ENCODE results near the gene MAP4. TPM values are rescaled to one million over a fixed set of nuclear protein-coding genes. Genes with fewer than 3 reads are reported as not detected.
"Not testable (repeated sequence)": the region's sequence is repeated elsewhere in the genome, so short reads cannot be mapped to it uniquely, and the experiment has no call there.

Gene MAP4
- total RNA-seq, 2 donors from 2014 or later = 80.6 to 89.7 TPM

DNA sequence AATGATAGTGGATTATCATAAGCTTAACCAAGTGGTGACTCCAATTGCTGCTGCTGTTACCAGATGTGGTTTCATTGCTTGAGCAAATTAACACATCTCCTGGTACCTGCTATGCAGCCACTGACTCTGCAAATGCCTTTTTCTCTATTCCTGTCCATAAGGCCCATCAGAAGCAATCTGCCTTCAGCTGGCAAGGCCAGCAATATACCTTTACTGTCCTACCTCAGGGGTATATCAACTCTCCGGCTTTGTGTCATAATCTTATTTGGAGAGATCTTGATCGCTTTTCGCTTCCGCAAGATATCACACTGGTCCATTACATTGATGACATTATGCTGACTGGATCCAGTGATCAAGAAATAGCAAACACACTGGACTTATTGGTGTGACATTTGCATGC, 9.4 kb downstream of the MAP4 start:
- ATAC-seq; H3K36me3 Mint-ChIP-seq (ENCODE audit: low read depth): not testable (repeated sequence)

DNA sequence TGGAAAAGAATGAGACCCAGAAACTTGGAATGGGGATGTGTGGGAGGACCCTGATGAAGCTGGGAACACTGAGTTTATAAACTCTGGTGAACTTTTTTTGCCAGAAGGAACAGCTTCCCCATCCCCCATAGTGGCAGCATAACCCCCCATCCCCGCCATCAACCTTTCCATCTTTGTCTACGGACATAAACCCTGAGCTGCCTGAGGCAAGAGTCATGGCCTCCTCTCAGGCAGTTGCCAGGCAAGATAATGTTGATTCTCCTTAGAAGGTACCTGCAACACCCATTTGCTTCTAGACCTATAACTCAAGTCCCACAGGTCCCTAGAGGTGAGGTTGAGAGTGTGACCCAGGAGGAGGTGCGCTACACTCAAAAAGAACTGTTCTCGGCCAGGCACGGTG, 11.5 kb downstream of the MAP4 start:
- Mint-ChIP-seq H3K4me3 (no peak overlapping the region), H3K27ac (no peak overlapping the region), H3K27me3 (no peaks in the 10 kb centered on the region), H3K4me1 (peaks cover 13% of the 10 kb centered on the region), H3K36me3 (ENCODE audit: low read depth) (no peaks in the 10 kb centered on the region)
- H3K9me3 ChIP-seq (ENCODE audit: control insufficient read depth, low read length, poor library complexity, severe bottlenecking) = no peaks in the 10 kb centered on the region
- ATAC-seq = no peak
- no peak for DNase-seq

More for the DNA sequence above, 9.4 kb downstream of the MAP4 start:
- H3K9me3 ChIP-seq (ENCODE audit: control insufficient read depth, low read length, poor library complexity, severe bottlenecking); H3K27ac Mint-ChIP-seq; H3K27me3 Mint-ChIP-seq; H3K4me3 Mint-ChIP-seq; DNase-seq: not testable (repeated sequence)
- H3K4me1 Mint-ChIP-seq = peaks cover 14% of the 10 kb centered on the region

DNA sequence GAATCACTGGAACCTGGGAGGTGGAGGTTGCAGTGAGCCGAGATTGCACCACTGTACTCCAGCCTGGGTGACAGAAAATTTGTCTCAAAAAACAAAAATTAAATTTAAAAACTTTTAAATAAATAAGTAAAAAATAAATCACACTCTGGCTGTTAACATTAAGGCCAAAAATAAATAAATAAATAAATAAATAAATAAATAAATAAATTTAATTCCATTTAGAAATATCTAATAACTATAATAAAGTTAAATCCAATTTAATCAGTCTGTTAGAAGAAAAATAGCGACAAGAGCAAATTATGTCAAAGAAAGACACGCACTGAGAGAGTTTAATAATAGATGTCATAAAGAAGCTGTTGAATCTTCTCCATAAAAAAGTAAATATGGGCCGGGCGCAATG, 13.4 kb downstream of the MAP4 start:
- H3K4me1 Mint-ChIP-seq = peaks cover 11% of the 10 kb centered on the region
- DNase-seq = no peak
- no peaks in the 10 kb centered on the region for H3K36me3 Mint-ChIP-seq (ENCODE audit: low read depth)
- no peak overlapping the region for H3K4me3 Mint-ChIP-seq
- no peaks in the 10 kb centered on the region for H3K9me3 ChIP-seq (ENCODE audit: control insufficient read depth, low read length, poor library complexity, severe bottlenecking)
- ATAC-seq = no peak
- no peak overlapping the region for H3K27ac Mint-ChIP-seq
- no peaks in the 10 kb centered on the region for H3K27me3 Mint-ChIP-seq

DNA sequence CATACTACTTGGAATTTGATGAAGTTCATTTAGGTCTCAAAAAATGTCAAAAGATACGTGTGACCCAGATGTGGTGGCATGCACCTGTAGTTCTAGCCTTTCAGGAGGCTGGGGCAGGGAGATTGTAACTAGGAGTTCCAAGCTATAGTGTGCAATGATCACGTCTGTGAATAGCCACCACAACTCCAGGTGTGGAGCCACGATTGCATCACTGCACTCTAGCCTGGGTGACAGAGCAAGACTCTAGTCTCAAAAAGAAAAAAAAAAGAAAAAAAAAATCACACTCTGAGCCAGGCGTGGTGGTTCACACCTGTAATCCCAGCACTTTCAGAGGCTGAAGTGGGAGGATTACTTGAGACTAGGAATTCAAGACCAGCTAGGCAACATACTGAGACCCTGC, 14.2 kb downstream of the MAP4 start:
- Mint-ChIP-seq H3K4me3 (no peak overlapping the region), H3K36me3 (ENCODE audit: low read depth) (no peaks in the 10 kb centered on the region), H3K27me3 (no peaks in the 10 kb centered on the region), H3K4me1 (peaks cover 16% of the 10 kb centered on the region), H3K27ac (no peak overlapping the region)
- DNase-seq (no peak), ATAC-seq (no peak)
- H3K9me3 ChIP-seq (ENCODE audit: control insufficient read depth, low read length, poor library complexity, severe bottlenecking) = no peaks in the 10 kb centered on the region

DNA sequence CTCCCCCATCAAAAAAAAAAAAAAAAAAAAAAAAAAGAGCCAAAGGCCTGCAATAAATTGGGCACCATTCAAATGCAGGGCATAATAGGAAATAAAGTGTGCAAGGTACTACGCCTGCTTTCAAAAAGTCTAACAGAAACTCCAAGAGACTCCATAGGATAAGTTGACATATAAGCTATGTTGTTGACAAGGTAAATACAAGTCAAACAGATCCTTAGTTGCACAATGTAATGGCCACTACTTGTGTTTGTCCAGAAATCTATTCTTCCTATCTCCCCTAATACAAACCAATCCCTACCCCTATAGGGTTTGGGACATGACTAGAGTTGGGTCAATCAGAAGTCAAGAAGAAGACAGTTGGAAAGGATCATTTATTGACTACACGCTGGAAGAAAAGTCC, 16.0 kb downstream of the MAP4 start:
- Mint-ChIP-seq H3K27me3 (no peaks in the 10 kb centered on the region), H3K4me1 (peaks cover 23% of the 10 kb centered on the region), H3K36me3 (ENCODE audit: low read depth) (peaks cover 5% of the 10 kb centered on the region), H3K4me3 (no peak overlapping the region), H3K27ac (no peak overlapping the region)
- DNase-seq = no peak
- no peaks in the 10 kb centered on the region for H3K9me3 ChIP-seq (ENCODE audit: control insufficient read depth, low read length, poor library complexity, severe bottlenecking)
- ATAC-seq = no peak

DNA sequence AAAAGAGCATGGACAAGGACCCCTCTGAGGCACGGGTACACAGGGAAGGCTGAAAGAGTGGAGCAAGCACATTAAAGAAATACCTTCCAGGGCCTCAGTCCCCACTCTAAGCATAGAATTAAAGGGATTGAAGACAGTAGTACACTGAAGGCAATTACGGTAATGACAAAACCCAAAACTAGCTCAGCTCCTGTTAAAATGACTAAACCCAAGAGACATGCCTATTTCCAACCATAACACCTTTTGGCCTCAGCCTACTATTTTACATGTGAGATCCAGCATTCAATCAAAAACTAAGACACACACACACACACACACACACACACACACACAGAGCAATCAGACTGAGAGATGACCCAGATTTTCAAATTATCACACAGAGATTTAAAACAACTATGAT, 19.8 kb downstream of the MAP4 start:
- Mint-ChIP-seq H3K4me1 (peaks cover 24% of the 10 kb centered on the region), H3K4me3 (no peak overlapping the region), H3K27me3 (no peaks in the 10 kb centered on the region), H3K27ac (peak overlapping the region; percentile 95), H3K36me3 (ENCODE audit: low read depth) (peaks cover 5% of the 10 kb centered on the region)
- H3K9me3 ChIP-seq (ENCODE audit: control insufficient read depth, low read length, poor library complexity, severe bottlenecking) = no peaks in the 10 kb centered on the region
- DNase-seq (no peak), ATAC-seq (no peak)

DNA sequence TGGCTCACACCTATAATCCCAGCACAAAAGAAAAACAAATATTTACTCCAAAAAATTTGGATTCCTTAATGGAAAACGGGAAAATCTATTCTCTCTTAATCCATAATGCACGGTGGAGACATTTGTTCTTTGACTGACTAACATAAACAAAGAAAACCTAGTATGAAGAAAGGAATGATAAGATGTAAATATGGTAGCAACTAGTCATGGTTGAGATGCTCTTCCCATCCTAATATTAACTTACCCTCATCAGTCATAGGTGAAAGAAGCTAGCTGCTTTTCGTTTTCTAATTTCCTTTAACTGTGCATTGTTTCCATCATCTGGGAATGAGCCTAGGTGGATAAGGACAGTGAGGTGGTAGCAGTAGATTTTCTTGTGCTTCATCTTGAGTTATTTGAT, 22.0 kb downstream of the MAP4 start:
- no peak for ATAC-seq
- no peak overlapping the region for H3K27ac Mint-ChIP-seq
- peaks cover 20% of the 10 kb centered on the region for H3K4me1 Mint-ChIP-seq
- H3K27me3 Mint-ChIP-seq = no peaks in the 10 kb centered on the region
- H3K9me3 ChIP-seq (ENCODE audit: control insufficient read depth, low read length, poor library complexity, severe bottlenecking) = no peaks in the 10 kb centered on the region
- H3K36me3 Mint-ChIP-seq (ENCODE audit: low read depth) = peaks cover 5% of the 10 kb centered on the region
- no peak for DNase-seq
- no peak overlapping the region for H3K4me3 Mint-ChIP-seq

DNA sequence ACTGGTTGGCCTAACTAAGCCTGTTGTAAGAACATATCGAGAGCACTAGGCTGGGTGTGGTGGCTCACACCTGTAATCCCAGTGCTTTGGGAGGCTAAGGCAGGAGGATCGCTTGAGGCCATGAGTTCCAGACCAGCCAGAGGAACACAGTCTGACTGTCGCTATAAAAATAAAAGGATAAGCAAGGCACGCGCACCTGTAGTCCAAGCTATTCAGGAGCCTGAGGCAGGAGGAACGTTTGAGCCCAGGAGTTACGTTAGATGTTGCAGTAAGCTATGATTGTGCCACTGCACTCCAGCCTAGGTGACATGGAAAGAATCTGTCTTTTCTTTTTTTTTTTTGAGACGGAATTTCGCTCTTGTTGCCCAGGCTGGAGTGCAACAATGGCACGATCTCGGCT, 24.9 kb downstream of the MAP4 start:
- no peak overlapping the region for H3K27ac Mint-ChIP-seq
- H3K9me3 ChIP-seq (ENCODE audit: control insufficient read depth, low read length, poor library complexity, severe bottlenecking) = no peaks in the 10 kb centered on the region
- H3K27me3 Mint-ChIP-seq = no peaks in the 10 kb centered on the region
- no peak for ATAC-seq
- DNase-seq = no peak
- no peak overlapping the region for H3K4me3 Mint-ChIP-seq
- peaks cover 15% of the 10 kb centered on the region for H3K4me1 Mint-ChIP-seq
- peaks cover 4% of the 10 kb centered on the region for H3K36me3 Mint-ChIP-seq (ENCODE audit: low read depth)

DNA sequence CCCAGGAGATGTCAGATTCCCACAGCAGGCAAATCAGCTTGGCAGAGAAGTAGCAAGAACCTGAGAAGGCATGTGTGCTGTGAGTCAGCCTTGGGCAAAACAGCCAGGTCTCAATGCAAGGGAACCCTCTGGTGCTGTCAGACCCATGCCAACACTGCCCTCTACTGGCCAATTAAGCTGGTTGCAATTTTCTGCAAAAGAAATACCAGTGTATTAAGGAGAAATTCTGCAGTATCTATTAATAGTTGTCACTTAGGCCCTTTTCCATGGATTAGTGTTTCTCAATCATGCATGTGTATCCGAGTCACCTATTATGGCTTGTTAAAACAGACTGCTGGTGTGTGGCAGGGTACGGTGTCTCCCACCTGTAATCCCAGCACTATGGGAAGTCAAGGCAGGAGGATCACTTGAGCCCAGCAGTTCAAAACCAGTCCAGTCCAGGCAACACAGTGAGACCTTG, 26.2 kb downstream of the MAP4 start:
- H3K9me3 ChIP-seq (ENCODE audit: control insufficient read depth, low read length, poor library complexity, severe bottlenecking) = no peaks in the 10 kb centered on the region
- Mint-ChIP-seq H3K36me3 (ENCODE audit: low read depth) (peaks cover 4% of the 10 kb centered on the region), H3K4me1 (peaks cover 16% of the 10 kb centered on the region), H3K27me3 (no peaks in the 10 kb centered on the region), H3K27ac (no peak overlapping the region), H3K4me3 (no peak overlapping the region)
- ATAC-seq = peak; percentile 99
- peak; percentile 36 to 53 (median 37) for DNase-seq

DNA sequence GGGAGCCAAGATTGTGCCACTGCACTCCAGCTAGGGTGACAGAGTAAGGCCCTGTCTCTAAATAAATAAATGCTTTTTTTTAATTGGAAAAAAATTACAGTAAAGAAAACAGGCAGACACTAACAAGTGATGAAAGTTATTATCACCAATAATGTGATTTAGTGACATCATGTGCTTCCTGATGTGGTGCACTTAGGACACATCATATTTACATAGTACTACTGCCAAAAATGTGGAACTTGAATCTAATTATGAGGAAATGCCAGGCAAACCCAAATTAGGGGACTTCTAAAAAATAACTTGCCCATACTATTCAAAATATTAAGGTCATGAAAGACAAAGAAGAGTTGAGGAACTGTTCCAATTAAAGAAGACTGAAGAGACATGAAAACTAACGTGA, 30.8 kb downstream of the MAP4 start:
- Mint-ChIP-seq H3K27me3 (no peaks in the 10 kb centered on the region), H3K36me3 (ENCODE audit: low read depth) (peaks cover 4% of the 10 kb centered on the region), H3K4me3 (no peak overlapping the region), H3K27ac (no peak overlapping the region), H3K4me1 (peaks cover 15% of the 10 kb centered on the region)
- no peaks in the 10 kb centered on the region for H3K9me3 ChIP-seq (ENCODE audit: control insufficient read depth, low read length, poor library complexity, severe bottlenecking)
- no peak for DNase-seq
- ATAC-seq = no peak

DNA sequence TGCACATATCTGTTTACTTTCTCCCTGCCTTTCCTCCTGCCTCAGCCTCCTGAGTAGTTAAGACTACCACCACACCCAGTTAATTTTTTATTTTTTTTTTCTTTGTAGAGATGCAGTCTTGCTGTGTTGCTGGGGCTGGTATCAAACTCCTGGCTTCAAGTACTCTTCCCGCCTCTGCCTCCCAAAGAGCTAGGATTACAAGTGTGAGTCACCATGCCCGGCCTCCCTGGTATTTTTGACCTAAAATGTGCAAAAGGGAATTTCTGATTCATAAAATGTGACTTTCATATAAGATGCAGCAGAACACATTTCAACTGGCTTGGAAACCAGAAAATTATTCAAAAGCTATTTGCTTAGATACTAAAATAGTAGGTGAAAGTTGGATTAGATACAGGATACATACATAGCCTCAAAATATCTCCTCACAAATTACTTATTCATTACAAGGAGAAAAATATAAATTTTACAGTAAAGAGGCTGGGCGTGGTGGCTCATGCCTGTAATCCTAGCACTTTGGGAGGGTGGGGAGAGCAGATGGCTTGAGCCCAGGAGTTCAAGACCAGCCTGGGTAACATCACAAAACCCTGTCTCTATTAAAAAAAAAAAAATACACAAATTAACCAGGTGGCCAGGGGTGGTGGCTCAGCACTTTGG, 32.0 kb downstream of the MAP4 start:
- DNase-seq (no peak), ATAC-seq (no peak)
- no peaks in the 10 kb centered on the region for H3K27me3 Mint-ChIP-seq
- H3K36me3 Mint-ChIP-seq (ENCODE audit: low read depth) = peaks cover 4% of the 10 kb centered on the region
- peak overlapping the region; percentile 57 for H3K27ac Mint-ChIP-seq
- H3K4me3 Mint-ChIP-seq = no peak overlapping the region
- H3K9me3 ChIP-seq (ENCODE audit: control insufficient read depth, low read length, poor library complexity, severe bottlenecking) = no peaks in the 10 kb centered on the region
- peaks cover 14% of the 10 kb centered on the region for H3K4me1 Mint-ChIP-seq

DNA sequence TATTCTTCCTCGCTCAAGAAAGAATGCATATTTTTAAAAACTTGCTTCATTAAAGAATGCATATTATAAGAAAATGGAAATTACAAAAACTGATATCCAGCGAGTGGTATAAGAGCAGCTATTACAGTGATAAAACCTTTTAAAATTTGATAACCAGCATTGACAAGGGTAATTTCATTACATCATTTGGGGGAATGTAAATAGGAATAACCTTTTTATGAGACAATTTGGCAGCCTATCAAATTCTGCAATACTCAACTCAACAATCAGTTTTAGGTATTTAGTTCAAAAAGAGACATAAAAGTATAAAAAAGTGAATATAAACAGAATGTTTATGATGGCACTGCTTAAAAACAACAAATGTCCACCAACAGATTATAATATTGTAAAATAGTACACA, 35.4 kb downstream of the MAP4 start:
- ATAC-seq = no peak
- H3K4me1 Mint-ChIP-seq = peaks cover 6% of the 10 kb centered on the region
- no peak overlapping the region for H3K4me3 Mint-ChIP-seq
- no peak for DNase-seq
- H3K36me3 Mint-ChIP-seq (ENCODE audit: low read depth) = no peaks in the 10 kb centered on the region
- no peaks in the 10 kb centered on the region for H3K9me3 ChIP-seq (ENCODE audit: control insufficient read depth, low read length, poor library complexity, severe bottlenecking)
- no peaks in the 10 kb centered on the region for H3K27me3 Mint-ChIP-seq
- no peak overlapping the region for H3K27ac Mint-ChIP-seq

DNA sequence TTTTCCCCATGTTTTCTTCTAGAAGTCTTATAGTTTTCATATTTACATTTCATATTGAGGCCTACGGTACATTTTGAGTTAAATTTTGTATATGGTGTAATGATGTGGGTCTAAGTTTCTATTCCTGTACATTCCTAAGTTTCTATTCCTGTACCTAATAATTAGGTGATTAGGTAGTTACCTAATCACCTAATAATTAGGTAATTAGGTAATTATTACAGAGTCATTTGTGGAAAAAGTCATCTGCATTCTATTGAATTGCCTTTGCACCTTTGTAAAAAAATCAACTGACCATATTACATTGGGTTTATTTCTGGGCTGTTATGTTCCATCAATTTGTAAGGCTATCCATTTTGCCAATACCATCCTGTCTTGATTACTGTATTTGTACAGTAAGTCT, 37.1 kb downstream of the MAP4 start:
- H3K27me3 Mint-ChIP-seq = no peaks in the 10 kb centered on the region
- peaks cover 2% of the 10 kb centered on the region for H3K4me1 Mint-ChIP-seq

DNA sequence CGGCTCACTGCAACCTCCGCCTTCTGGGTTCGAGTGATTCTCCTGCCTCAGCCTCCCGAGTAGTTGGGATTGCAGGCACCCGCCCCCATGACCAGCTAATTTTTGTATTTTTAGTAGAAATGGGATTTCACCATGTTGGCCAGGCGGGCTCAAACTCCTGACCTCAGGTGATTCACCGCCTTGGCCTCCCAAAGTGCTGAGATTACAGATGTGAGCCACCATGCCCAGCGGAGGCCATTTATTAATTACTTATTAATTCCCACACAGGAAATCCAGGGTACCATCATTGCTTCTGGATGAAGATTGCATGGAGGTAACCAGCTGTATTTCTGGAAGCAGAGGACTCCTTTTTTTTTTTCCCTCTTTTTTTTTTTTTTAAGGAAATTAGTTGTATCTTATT, 37.8 kb downstream of the MAP4 start:
- no peak overlapping the region for H3K4me3 Mint-ChIP-seq
- peaks cover 3% of the 10 kb centered on the region for H3K36me3 Mint-ChIP-seq (ENCODE audit: low read depth)
- H3K27ac Mint-ChIP-seq = no peak overlapping the region
- no peak for DNase-seq
- no peaks in the 10 kb centered on the region for H3K27me3 Mint-ChIP-seq
- no peaks in the 10 kb centered on the region for H3K9me3 ChIP-seq (ENCODE audit: control insufficient read depth, low read length, poor library complexity, severe bottlenecking)
- ATAC-seq = no peak
- peaks cover 2% of the 10 kb centered on the region for H3K4me1 Mint-ChIP-seq

More for the DNA sequence above, 37.1 kb downstream of the MAP4 start:
- ATAC-seq (no peak), DNase-seq (no peak)
- no peak overlapping the region for H3K27ac Mint-ChIP-seq
- H3K36me3 Mint-ChIP-seq (ENCODE audit: low read depth) = peaks cover 3% of the 10 kb centered on the region
- H3K9me3 ChIP-seq (ENCODE audit: control insufficient read depth, low read length, poor library complexity, severe bottlenecking) = no peaks in the 10 kb centered on the region
- no peak overlapping the region for H3K4me3 Mint-ChIP-seq
